ENCODE results near the gene ACIN1. TPM values are rescaled to one million over a fixed set of nuclear protein-coding genes. Genes with fewer than 3 reads are reported as not detected.

ACIN1 gene
- total RNA-seq, 2 experiments from 2014 or later, result 282 to 288 TPM

DNA sequence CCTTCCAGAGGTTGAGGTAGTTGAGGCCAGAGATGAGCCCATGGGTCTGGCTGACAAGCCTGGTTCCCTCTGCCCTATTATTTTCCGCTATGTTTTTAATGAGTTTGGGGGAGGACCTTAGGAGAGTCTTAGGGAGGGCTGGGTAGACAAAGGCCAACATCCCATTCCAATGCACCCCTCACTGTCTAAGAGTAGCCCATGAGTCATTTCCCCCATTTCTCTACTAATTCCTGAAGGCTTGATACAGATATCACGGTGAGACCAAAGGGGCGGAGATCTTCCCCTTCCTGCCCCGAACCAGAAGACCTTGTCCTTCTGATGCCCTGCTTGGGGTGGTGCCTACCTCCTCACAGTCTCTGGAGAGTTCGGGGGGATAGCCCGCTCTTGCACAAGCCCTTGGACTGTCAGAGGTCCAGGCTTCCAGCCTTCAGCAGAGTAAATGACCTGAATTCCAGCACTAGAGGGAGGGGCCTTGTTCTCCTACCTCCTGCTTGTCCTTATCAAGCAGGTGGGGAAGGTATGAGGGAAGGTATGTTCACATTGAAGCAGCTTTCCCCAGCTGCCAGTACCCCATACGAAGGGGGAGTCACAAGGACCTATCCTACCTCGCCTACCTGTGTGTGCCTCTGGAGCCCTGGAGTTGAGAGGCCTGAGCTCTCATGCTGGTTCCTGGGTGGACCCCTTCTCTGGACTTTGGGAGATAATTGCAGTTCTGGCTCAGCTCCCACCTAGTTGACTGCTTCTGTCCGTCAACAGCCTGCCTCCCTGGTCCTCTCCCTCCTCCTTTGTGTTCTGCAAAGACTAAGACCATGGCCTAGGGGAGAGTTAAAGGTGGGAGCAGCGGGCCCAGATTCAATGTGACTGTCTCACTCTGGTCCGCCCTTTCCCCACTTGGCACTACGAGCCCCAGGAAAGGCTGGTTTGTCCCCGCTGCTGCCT, 49.2 kb downstream of the ACIN1 start:
- DNase-seq, result no peak
- TF ChIP-seq, protein P1, sequence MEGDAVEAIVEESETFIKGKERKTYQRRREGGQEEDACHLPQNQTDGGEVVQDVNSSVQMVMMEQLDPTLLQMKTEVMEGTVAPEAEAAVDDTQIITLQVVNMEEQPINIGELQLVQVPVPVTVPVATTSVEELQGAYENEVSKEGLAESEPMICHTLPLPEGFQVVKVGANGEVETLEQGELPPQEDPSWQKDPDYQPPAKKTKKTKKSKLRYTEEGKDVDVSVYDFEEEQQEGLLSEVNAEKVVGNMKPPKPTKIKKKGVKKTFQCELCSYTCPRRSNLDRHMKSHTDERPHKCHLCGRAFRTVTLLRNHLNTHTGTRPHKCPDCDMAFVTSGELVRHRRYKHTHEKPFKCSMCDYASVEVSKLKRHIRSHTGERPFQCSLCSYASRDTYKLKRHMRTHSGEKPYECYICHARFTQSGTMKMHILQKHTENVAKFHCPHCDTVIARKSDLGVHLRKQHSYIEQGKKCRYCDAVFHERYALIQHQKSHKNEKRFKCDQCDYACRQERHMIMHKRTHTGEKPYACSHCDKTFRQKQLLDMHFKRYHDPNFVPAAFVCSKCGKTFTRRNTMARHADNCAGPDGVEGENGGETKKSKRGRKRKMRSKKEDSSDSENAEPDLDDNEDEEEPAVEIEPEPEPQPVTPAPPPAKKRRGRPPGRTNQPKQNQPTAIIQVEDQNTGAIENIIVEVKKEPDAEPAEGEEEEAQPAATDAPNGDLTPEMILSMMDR (IDR thresholded peaks at IDR 0.05), result no peak
- no peaks in the 10 kb centered on the region for H3K27me3 ChIP-seq (ENCODE audit: control insufficient read depth in 1 of 2, insufficient read depth in 2 of 2, low read length in 2 of 2)
- Mint-ChIP-seq H3K27ac (no peak overlapping the region), H3K36me3 (ENCODE audit: low read depth) (no peaks in the 10 kb centered on the region), H3K27me3 (no peaks in the 10 kb centered on the region), H3K9me3 (no peaks in the 10 kb centered on the region), H3K4me3 (no peak overlapping the region), H3K4me1 (ENCODE audit: low read depth) (no peaks in the 10 kb centered on the region)
- no peaks in the 10 kb centered on the region for H3K9me3 ChIP-seq (ENCODE audit: control insufficient read depth in 1 of 2, insufficient read depth in 1 of 2, low read length in 2 of 2)
- no peak overlapping the region for H3K4me3 ChIP-seq (ENCODE audit: low read length)
- ChIA-PET CTCF (no interaction called here), POLR2A (no interaction called here)
- ATAC-seq (ENCODE audit: poor library complexity), result no peak
- intact Hi-C loops (cut with DNase I, micrococcal nuclease), result no loop called here
- H3K36me3 ChIP-seq (ENCODE audit: insufficient read depth, low read length), result no peaks in the 10 kb centered on the region
- no peak overlapping the region for H3K27ac ChIP-seq (ENCODE audit: low read depth in 1 of 2, low read length in 2 of 2)
- no peaks in the 10 kb centered on the region for H3K4me1 ChIP-seq (ENCODE audit: insufficient read depth, low read length)

DNA sequence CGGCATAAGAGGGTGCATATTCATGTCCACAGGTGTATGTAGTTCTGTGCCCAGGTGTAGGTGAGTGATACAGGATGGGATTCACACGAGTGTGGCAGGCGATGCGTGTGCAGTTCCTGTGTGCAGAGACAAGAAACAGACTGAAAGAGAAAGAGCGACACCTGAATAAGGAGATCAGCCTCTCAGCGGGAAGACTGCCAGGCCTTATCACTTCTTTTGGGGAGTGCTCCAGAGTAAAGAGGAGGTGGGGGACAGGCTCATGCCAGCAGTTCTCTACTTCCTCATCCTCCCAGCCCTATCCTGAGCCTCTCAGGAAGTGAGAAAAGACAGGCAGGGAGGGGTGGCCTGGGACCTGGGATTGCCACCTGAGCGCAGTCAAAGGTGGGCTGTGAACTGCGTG, 50.1 kb downstream of the ACIN1 start:
- H3K9me3 ChIP-seq (ENCODE audit: control insufficient read depth in 1 of 2, insufficient read depth in 1 of 2, low read length in 2 of 2), result no peaks in the 10 kb centered on the region
- Mint-ChIP-seq H3K4me1 (ENCODE audit: low read depth) (no peaks in the 10 kb centered on the region), H3K9me3 (no peaks in the 10 kb centered on the region), H3K36me3 (ENCODE audit: low read depth) (no peaks in the 10 kb centered on the region), H3K27me3 (no peaks in the 10 kb centered on the region), H3K27ac (no peak overlapping the region), H3K4me3 (no peak overlapping the region)
- CTCF ChIA-PET, result no interaction called here
- no peaks in the 10 kb centered on the region for H3K4me1 ChIP-seq (ENCODE audit: insufficient read depth, low read length)
- intact Hi-C loops (cut with DNase I, micrococcal nuclease), result no loop called here
- H3K27ac ChIP-seq (ENCODE audit: low read depth in 1 of 2, low read length in 2 of 2), result no peak overlapping the region
- H3K36me3 ChIP-seq (ENCODE audit: insufficient read depth, low read length), result no peaks in the 10 kb centered on the region
- POLR2A ChIA-PET, result no interaction called here
- ATAC-seq (ENCODE audit: poor library complexity) (no peak), DNase-seq (no peak)
- H3K4me3 ChIP-seq (ENCODE audit: low read length), result no peak overlapping the region
- TF ChIP-seq, protein P1 (IDR thresholded peaks at IDR 0.05), result no peak
- no peaks in the 10 kb centered on the region for H3K27me3 ChIP-seq (ENCODE audit: control insufficient read depth in 1 of 2, insufficient read depth in 2 of 2, low read length in 2 of 2)

DNA sequence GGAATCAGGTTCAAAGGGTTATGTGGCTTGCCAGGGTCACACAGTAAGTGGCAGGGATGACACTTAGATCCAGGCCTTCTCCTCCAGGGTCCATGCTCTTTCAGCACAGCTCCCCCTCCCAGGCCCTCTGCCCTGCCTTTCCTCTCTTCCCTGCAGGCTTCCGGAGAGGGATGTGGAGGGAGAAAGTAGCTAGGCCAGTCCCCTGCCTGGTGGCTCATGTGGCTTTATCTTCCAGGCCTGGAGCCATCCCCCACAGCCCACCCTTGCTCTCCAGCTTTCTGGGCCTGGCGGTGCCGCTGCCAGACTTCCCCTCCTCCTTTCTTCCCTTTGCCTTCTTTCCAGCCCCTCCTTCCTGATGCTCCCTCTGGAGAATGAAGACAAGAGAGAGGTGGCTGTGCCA, 51.2 kb downstream of the ACIN1 start:
- Histone ChIP-seq H3K9me3 (ENCODE audit: control insufficient read depth in 1 of 2, insufficient read depth in 1 of 2, low read length in 2 of 2) (no peaks in the 10 kb centered on the region), H3K27me3 (ENCODE audit: control insufficient read depth in 1 of 2, insufficient read depth in 2 of 2, low read length in 2 of 2) (no peaks in the 10 kb centered on the region), H3K4me1 (ENCODE audit: insufficient read depth, low read length) (no peaks in the 10 kb centered on the region), H3K36me3 (ENCODE audit: insufficient read depth, low read length) (no peaks in the 10 kb centered on the region), H3K27ac (ENCODE audit: low read depth in 1 of 2, low read length in 2 of 2) (no peak overlapping the region), H3K4me3 (ENCODE audit: low read length) (no peak overlapping the region)
- ChIA-PET CTCF (no interaction called here), POLR2A (no interaction called here)
- TF ChIP-seq, protein P1 (IDR thresholded peaks at IDR 0.05), result no peak
- H3K36me3 Mint-ChIP-seq (ENCODE audit: low read depth), result no peaks in the 10 kb centered on the region
- intact Hi-C loops (cut with DNase I, micrococcal nuclease), result no loop called here
- H3K27ac Mint-ChIP-seq, result no peak overlapping the region
- ATAC-seq (ENCODE audit: poor library complexity), result no peak
- no peak overlapping the region for H3K4me3 Mint-ChIP-seq
- DNase-seq, result no peak
- no peaks in the 10 kb centered on the region for H3K4me1 Mint-ChIP-seq (ENCODE audit: low read depth)
- no peaks in the 10 kb centered on the region for H3K9me3 Mint-ChIP-seq
- no peaks in the 10 kb centered on the region for H3K27me3 Mint-ChIP-seq
